Measurements from ENCODE around the gene NHS.

Gene NHS

GRCh38 chrX:17674601-17675000 is 299.6 kb downstream of the NHS start:
- DNase-seq (ENCODE audit: low read depth) = peak; percentile 43
- H3K4me3 ChIP-seq (replicated peaks; ENCODE audit: low read depth, low read length) = no peak overlapping the region
- TF ChIP-seq CTCF (IDR thresholded peaks at IDR 0.05; ENCODE audit: low read length, missing control alignments) = no peak

- no peak for DNase-seq (ENCODE audit: low read depth)
- no peak for TF ChIP-seq CTCF (IDR thresholded peaks at IDR 0.05; ENCODE audit: low read length, missing control alignments)
- H3K4me3 ChIP-seq (replicated peaks; ENCODE audit: low read depth, low read length) = no peak overlapping the region
Measured at GRCh38 chrX:17679261-17679660, 304.3 kb downstream of the NHS start.

- H3K4me3 ChIP-seq (replicated peaks; ENCODE audit: low read depth, low read length) = no peak overlapping the region
- TF ChIP-seq CTCF (IDR thresholded peaks at IDR 0.05; ENCODE audit: low read length, missing control alignments) = no peak
- DNase-seq (ENCODE audit: low read depth) = no peak
Measured at GRCh38 chrX:17679820-17680219, 304.8 kb downstream of the NHS start.

GRCh38 chrX:17680732-17681413 is 305.9 kb downstream of the NHS start:
- TF ChIP-seq CTCF (IDR thresholded peaks at IDR 0.05; ENCODE audit: low read length, missing control alignments) = no peak
- no peak overlapping the region for H3K4me3 ChIP-seq (replicated peaks; ENCODE audit: low read depth, low read length)
- DNase-seq (ENCODE audit: low read depth) = no peak

- no peak overlapping the region for H3K4me3 ChIP-seq (replicated peaks; ENCODE audit: low read depth, low read length)
- DNase-seq (ENCODE audit: low read depth) = no peak
- no peak for TF ChIP-seq CTCF (IDR thresholded peaks at IDR 0.05; ENCODE audit: low read length, missing control alignments)
Measured at GRCh38 chrX:17682259-17682658, 307.3 kb downstream of the NHS start.

- no peak for TF ChIP-seq CTCF (IDR thresholded peaks at IDR 0.05; ENCODE audit: low read length, missing control alignments)
- H3K4me3 ChIP-seq (replicated peaks; ENCODE audit: low read depth, low read length) = no peak overlapping the region
- no peak for DNase-seq (ENCODE audit: low read depth)
Measured at GRCh38 chrX:17685026-17685425, 310.0 kb downstream of the NHS start.

- H3K4me3 ChIP-seq (replicated peaks; ENCODE audit: low read depth, low read length) = no peak overlapping the region
- TF ChIP-seq CTCF (IDR thresholded peaks at IDR 0.05; ENCODE audit: low read length, missing control alignments) = no peak
- DNase-seq (ENCODE audit: low read depth) = no peak
Measured at GRCh38 chrX:17687648-17688047, 312.6 kb downstream of the NHS start.
